AG09319 (cell line): ENCODE results near the gene CAPZB.

Source experiments
- DNase-seq: peaks from one replicate; pipeline ENCODE4 v3.0.0-alpha.2; 2010; ENCODE audit warnings: low read depth; ENCODE audit errors: extremely low read depth
- TF ChIP-seq, protein P1 (sequence below): IDR thresholded peaks from 2 replicates; pipeline ENCODE4 v1.5.1; 2011; ENCODE audit warnings: low read depth, mild to moderate bottlenecking, inconsistent platforms, low read length, moderate library complexity

Gene CAPZB

DNA sequence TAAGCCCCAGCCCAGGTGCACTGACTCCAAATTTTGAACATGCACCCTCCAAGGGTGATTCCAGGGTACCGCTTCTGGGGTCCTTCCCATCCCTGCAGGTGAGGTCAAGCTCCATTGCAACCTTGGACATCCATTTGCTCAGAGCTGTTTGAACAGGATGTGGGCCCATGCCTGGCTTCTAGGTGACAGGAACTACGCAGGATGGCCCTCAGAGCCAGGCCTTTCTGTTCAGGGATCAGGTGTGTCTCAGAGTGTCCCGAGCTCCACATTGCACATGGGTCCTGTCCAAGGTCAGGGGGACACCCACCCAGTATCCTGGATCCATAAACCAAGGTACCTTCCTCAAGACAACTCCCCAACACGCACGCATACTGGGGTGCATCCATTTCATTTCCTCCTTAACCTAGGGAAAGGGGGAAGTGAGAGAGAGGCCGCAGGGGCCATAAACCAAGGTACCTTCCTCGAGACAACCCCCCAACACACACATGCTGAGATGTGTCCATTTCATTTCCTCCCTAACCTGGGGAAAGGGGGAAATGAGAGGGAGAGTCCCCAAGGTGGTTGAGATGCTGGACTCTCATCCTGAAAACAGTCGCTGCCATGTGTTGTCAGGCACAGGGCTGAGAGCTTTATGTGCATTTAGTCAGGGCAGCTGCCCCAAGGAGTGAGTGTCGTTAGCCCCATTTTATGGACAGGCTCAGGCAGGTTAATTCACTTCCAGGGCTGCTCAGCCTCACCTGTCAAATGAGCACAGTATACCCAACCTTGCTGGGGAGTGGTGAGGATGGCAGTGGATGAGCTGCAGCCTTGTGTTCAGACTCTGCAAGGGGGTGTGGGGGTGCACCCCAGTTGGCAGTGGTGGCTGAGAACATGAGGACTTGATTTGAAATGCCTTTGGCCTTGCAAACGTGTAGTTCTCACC lies 171.1 kb downstream of the CAPZB start:
- TF ChIP-seq, protein P1, sequence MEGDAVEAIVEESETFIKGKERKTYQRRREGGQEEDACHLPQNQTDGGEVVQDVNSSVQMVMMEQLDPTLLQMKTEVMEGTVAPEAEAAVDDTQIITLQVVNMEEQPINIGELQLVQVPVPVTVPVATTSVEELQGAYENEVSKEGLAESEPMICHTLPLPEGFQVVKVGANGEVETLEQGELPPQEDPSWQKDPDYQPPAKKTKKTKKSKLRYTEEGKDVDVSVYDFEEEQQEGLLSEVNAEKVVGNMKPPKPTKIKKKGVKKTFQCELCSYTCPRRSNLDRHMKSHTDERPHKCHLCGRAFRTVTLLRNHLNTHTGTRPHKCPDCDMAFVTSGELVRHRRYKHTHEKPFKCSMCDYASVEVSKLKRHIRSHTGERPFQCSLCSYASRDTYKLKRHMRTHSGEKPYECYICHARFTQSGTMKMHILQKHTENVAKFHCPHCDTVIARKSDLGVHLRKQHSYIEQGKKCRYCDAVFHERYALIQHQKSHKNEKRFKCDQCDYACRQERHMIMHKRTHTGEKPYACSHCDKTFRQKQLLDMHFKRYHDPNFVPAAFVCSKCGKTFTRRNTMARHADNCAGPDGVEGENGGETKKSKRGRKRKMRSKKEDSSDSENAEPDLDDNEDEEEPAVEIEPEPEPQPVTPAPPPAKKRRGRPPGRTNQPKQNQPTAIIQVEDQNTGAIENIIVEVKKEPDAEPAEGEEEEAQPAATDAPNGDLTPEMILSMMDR: no peak
- DNase-seq: no peak

DNA sequence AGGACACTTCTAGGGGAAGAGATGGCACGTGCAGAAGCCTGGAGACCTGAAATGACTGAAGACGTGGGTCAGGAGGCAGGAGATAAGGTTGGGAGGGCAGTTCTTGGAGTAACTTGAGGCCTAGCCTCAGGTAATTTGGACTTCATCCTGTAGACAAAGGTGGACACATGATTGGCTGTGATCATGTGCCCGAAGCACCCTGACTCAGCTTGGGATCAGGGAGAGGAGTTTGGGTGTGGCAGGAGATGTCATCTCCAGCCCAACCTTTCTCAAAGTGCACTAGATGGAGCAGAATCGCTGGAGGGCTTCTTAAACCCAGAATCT lies 171.7 kb downstream of the CAPZB start:
- TF ChIP-seq, protein P1: no peak
- DNase-seq: no peak

DNA sequence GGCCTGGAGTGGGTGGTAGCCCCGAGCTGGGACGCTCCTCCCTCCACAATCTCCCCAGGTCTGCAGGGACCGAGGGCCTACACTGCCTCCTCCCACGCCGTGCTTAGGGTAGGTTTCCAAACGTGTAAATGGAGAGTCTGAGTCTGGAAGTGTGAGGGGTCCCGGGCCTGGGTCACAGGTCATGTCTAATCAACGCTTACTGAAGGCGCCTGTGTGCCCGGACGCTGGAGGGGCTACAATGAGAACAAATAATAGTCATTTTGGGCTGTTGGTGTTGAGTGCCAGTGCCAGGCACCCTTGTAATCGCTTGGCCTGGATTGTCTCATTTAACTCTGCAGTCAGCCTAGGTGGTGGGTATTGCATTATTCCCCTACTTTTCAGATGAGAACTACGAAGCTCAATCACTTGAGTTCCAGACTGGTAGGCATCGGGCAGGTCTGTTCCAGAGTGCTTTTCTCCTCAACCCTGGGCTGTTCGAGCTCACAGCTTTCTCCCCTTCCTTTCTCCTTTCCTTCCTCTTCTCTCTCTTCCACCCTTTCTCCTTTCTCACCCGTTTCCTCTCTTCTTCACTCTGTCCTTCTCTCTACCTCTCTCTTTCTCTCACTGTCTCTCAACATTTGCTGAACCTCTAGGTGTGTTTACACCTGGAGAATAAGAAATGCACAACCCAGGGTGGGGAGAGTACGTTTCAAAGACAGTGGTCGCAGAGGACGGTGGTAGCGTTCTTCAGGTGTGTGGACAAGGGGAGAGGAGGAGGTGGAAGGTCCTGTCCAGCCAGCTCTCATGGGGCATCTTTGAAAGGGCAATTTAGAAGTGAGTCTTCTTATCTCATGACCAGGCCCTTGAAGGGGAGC lies 172.3 kb downstream of the CAPZB start:
- TF ChIP-seq, protein P1: no peak
- DNase-seq: no peak

DNA sequence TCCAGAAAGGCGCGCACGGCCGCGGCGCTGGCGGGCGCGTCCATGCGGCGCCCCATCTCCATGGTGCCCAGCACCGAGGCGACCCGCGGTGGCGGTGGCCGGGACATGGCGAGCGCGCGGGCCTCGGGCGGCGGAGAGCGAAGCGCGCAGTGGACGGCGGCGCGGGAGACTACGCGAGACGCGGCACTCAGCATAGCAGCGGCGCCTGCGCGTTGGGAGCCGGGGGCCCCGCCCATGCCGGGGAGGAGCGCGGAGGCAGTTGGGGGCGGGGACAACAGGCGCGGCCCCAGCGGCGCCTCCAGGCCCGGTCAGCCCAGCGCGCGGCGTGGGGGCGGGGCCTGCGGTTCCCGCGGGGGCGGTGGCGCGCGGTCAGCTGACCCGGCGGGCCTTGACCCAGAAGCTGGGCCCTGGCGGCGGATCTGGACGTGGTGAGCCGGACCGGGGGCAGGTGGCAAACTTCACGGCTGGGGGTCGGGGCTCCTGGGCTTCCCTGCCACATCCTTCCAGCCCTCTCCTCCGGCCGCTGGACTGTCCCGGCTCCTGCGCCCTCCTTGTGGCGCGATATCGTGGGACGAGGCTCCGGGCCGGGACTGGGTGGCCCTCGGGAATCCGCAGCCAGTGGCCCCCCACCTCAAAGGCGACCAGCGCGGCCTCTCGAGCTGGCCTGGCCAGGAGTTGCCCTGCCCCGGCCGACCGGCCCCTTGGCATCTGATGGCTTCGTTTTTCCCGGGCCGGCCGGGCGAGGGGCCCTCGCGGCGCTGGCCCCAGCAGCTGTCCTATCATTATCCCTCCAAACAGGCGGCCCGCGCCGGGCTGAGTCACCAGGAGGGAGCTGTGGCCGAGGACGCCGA lies 173.2 kb downstream of the CAPZB start, which contains the start of the genes AKR7A2 and SLC66A1:
Gene AKR7A2, minus strand, starts transcription at position 214 of the 851 bp plus-strand sequence. Its CDS starts 20 bp downstream, at position 194.
Gene SLC66A1, plus strand, starts transcription at position 396 of the 851 bp plus-strand sequence. CDS start 5,352 bp downstream, outside the sequence.
- peak; percentile 76 for DNase-seq
- TF ChIP-seq, protein P1: no peak

DNA sequence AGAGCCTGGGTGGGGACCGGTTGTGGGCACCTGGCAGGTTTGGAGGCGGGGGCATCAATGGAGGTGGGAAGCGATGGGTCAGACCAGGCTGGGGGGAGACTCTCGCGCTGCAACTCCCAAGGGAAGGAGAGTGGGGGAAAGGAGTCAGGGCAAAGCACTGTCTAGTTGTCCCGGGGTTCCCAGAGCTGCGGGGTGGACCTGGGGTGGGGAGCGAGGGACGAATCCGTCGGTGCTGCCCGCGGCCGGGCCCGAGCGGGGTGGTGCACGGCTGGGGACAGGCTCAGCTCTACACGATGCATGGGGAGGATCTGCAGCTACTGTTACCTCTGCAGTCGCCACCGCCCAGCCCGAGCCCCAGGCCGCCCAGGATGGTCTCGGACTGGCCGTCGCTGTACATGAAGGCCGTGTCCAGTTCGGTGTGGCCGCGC lies 173.8 kb downstream of the CAPZB start:
- no peak for DNase-seq
- TF ChIP-seq, protein P1: no peak

DNA sequence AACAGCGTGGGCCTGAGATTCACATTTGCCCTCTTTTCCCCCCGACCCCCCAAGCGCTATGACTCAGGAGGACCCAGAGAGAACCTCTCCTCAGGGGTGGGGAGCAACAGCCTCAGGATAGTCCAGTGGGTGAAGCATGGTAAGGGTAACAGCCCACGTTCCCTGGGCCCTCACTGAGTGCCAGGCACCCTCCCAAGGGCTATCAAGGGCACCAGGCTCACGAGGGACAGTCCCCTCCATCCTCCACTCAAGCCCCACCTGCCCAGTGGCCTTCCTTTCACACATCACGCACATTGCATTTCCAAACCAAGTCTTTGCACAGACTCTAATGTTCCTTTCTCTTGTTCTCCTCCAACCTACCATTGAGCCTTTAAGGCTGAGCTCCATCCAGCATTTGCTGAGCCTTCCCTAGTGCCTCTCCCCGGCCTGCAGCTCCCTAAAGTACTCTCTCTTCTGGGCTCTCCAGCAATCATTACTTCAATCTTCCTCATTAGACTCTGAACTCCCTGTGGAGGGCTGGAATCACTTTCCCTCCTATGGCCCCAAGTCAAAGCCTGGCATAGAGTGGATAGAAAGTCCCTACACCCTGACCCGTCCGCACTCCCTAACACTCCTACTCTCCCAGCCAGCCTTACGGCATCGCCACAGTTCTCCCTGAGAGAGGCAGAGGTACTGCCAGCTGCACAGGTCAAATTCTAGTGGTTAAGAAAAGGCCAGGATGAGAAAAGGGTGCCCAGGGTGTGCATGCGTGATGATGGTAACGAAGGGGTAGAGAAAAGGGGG lies 174.4 kb downstream of the CAPZB start:
- TF ChIP-seq, protein P1: no peak
- DNase-seq: no peak
